Lower leg skin (tissue), 4 donors: ENCODE measurements around the gene SSH2. TPM values are rescaled to one million over a fixed set of nuclear protein-coding genes. Genes with fewer than 3 reads are reported as not detected.
A peak's percentile ranks its signal among the peaks of the same experiment; 100 is the strongest.

Experiments used
- DNase-seq, 2 donors: peaks; one replicate each; pipeline ENCODE4 v3.0.0-alpha.2; 2019; ENCODE audit warnings: low spot score in 2 of 2
- H3K4me3 ChIP-seq: fragments of 200-600 bp; sonication (generic); 2 replicates; pipeline ENCODE4 v1.5.1; 2017; ENCODE audit warnings: mild to moderate bottlenecking, low read depth; ENCODE audit not compliant: poor library complexity, severe bottlenecking
- POLR2A ChIP-seq, 2 donors: fragments of 450-650 bp; IDR thresholded peaks; one replicate each; pipeline ENCODE4 v1.6.1; 2016 to 2017; ENCODE audit warnings: antibody characterized with exemption in 2 of 2, mild to moderate bottlenecking in 1 of 2, moderate library complexity in 1 of 2
- WGBS, 2 donors: methylation state at CpG; one replicate each; pipeline ENCODE4 v1.1.5; 2018; 5-methylcytosine and 5-hydroxymethylcytosine counted together
- intact Hi-C: fragments of 100-400 bp; cut with DNase I; formaldehyde crosslinking; loops from one replicate; pipeline ENCODE4 v1.15.0; 2023; ENCODE audit warnings: low total_unique reads
- total RNA-seq, 4 donors: library from RNA; depleted of rRNA; stranded (reverse); fragments of >200 nt; gene quantifications; one replicate each; pipeline ENCODE4 v1.1.0, GENCODE V29; 2016
- TF ChIP-seq, protein P1 (sequence below), 3 donors: fragments of 450-650 bp; IDR thresholded peaks; one replicate each; pipeline ENCODE4 v1.5.1; 2016; ENCODE audit warnings: antibody characterized with exemption in 3 of 3, mild to moderate bottlenecking in 3 of 3, moderate library complexity in 2 of 3

The SSH2 gene, protein sequence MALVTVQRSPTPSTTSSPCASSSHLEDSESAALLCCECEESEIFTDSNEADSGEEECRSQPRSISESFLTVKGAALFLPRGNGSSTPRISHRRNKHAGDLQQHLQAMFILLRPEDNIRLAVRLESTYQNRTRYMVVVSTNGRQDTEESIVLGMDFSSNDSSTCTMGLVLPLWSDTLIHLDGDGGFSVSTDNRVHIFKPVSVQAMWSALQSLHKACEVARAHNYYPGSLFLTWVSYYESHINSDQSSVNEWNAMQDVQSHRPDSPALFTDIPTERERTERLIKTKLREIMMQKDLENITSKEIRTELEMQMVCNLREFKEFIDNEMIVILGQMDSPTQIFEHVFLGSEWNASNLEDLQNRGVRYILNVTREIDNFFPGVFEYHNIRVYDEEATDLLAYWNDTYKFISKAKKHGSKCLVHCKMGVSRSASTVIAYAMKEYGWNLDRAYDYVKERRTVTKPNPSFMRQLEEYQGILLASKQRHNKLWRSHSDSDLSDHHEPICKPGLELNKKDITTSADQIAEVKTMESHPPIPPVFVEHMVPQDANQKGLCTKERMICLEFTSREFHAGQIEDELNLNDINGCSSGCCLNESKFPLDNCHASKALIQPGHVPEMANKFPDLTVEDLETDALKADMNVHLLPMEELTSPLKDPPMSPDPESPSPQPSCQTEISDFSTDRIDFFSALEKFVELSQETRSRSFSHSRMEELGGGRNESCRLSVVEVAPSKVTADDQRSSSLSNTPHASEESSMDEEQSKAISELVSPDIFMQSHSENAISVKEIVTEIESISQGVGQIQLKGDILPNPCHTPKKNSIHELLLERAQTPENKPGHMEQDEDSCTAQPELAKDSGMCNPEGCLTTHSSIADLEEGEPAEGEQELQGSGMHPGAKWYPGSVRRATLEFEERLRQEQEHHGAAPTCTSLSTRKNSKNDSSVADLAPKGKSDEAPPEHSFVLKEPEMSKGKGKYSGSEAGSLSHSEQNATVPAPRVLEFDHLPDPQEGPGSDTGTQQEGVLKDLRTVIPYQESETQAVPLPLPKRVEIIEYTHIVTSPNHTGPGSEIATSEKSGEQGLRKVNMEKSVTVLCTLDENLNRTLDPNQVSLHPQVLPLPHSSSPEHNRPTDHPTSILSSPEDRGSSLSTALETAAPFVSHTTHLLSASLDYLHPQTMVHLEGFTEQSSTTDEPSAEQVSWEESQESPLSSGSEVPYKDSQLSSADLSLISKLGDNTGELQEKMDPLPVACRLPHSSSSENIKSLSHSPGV (N-terminal part only)
- 10 to 100 TPM in 3 of 4 donors, 1 to 10 TPM in 1; 10.0 to 20.3 (median 15.3) TPM for total RNA-seq

DNA sequence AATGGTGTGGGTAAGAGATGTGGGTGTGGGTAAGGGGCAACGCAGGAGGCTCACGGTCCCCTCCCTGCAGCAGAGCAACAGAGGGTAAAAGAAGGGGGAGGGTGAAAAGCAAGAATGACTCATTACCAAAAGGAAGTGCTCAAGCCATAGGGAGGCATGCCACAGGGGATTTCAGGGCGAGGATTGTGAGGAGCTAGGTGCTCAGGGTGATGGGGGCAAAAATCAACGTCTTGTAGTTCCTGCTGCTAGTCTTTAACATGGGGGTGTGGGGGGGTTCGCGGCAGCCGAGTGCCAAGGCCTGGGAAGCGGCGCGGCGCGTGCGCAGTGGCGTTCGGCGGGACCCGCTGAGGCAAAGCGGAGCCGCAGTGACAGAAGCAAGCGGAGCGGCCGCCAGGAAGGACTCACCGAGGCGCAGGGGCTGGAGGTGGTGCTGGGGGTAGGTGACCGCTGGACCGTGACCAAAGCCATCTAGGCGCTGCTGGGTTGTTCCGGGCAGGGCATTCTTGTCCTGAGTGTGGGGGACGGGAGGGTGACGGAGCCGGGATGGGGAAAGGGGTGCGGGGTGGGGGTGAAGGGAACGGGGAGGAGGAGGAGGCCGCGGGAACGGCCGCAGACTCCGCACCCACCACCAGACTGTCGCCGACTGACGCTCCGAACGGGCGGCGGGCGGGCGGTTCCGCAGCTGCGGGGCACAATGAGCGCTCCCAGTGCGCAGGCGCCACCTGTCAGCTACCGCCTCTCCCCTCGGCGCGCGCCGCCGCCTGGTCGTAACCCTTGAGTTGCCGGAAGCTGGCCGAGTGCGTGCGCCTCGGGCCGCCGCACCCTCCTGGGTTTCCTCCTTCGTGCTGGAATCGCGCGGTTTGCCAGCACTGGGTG, at the start of gene SSH2:
SSH2 (minus strand) TSS at position 696 of the 876 bp plus-strand sequence; CDS start at position 468, 228 bp downstream.
- peak; percentile 73 to 96 for DNase-seq
- intact Hi-C loops = loop anchor here (5.0 kb wide), 1 partner anchor 122 kb away; no protein-coding TSS in a partner anchor
- WGBS, 2 donors = 0% methylated on average over 39 to 60 of the region's 71 CpGs
- TF ChIP-seq, protein P1, sequence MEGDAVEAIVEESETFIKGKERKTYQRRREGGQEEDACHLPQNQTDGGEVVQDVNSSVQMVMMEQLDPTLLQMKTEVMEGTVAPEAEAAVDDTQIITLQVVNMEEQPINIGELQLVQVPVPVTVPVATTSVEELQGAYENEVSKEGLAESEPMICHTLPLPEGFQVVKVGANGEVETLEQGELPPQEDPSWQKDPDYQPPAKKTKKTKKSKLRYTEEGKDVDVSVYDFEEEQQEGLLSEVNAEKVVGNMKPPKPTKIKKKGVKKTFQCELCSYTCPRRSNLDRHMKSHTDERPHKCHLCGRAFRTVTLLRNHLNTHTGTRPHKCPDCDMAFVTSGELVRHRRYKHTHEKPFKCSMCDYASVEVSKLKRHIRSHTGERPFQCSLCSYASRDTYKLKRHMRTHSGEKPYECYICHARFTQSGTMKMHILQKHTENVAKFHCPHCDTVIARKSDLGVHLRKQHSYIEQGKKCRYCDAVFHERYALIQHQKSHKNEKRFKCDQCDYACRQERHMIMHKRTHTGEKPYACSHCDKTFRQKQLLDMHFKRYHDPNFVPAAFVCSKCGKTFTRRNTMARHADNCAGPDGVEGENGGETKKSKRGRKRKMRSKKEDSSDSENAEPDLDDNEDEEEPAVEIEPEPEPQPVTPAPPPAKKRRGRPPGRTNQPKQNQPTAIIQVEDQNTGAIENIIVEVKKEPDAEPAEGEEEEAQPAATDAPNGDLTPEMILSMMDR (IDR thresholded peaks at IDR 0.05) = no peak
- TF ChIP-seq POLR2A (IDR thresholded peaks at IDR 0.05) = no peak
- peak within 1 kb of the TSS; percentile 91 for H3K4me3 ChIP-seq

DNA sequence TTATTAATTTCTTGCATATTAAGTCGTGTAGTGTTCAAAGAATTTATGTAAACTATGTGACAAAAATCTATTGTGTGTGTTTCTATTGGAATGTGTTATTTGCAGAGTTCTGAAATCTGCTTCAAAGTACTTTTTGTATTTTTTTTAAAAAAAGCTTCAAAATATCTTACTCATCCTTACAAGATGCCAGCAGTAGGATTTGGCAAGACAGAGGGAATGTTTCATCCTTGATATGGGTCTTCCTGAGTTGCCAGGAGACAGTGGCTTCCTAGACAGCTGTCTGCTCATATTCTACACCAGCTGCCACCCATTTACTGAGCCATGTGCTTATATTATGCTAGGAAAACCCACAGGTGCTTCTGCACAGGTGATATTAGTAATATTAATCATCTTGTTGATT, 47.8 kb upstream of the SSH2 start:
- no peak for TF ChIP-seq POLR2A (IDR thresholded peaks at IDR 0.05)
- TF ChIP-seq, protein P1 (IDR thresholded peaks at IDR 0.05) = no peak
- H3K4me3 ChIP-seq = no peak overlapping the region
- WGBS, 2 donors = 46 to 53% methylated on average over 1 of the region's 1 CpG
- intact Hi-C loops = no loop called here
- no peak for DNase-seq

DNA sequence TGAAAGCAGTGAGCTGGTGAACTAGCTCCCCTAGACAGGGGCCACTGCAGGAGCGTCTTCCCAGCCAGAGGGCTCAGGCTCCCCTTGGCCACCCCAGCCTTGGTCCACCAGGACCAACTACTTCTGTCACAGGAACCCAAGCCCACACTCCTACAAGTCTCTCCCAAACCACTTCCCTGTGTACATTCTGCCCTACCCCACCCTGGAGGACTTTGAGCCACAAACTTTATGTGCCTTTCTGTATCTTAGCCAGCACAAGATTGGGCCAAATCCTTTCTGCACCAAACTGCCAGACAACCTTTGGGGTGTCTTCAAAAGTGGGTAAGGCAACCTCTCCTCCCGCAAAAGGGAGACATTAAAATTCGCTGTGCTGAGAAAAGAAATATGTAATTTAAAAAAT, 43.0 kb upstream of the SSH2 start:
- intact Hi-C loops = no loop called here
- DNase-seq = no peak
- H3K4me3 ChIP-seq = no peak overlapping the region
- WGBS, 2 donors = 97 to 99% methylated on average over 3 of the region's 3 CpGs
- TF ChIP-seq, protein P1 (IDR thresholded peaks at IDR 0.05) = no peak
- no peak for TF ChIP-seq POLR2A (IDR thresholded peaks at IDR 0.05)

DNA sequence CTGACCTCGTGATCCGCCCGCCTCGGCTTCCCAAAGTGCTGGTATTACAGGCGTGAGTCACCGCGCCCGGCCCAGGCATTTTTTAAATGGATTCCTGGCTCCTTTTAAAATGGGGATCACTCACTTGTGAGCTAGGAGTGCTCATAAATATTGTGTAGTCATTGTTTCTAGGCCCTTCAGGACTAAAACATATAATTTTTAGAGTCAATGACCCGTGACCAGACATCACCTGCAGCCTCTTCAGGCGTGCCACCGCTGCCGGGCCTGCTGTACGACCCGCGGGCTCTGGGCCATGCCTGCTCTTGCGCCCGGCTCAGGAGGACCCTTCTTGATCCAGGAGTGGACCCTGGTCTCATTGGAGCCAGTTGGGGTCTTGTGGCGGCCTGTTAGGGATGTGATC, 42.2 kb upstream of the SSH2 start:
- WGBS, 2 donors = 95 to 96% methylated on average over 17 to 18 of the region's 18 CpGs
- no peak overlapping the region for H3K4me3 ChIP-seq
- TF ChIP-seq, protein P1 (IDR thresholded peaks at IDR 0.05) = no peak
- no peak for TF ChIP-seq POLR2A (IDR thresholded peaks at IDR 0.05)
- no peak for DNase-seq
- intact Hi-C loops = no loop called here
